CD4-positive, alpha-beta T cell treated with Interleukin-4 for 4 hours (primary cell): ENCODE data around the gene CTNNA3.

ENCODE experiments used
- DNase-seq: peaks from one replicate; pipeline ENCODE4 v3.0.0-alpha.2; 2020

Gene CTNNA3

GRCh38 chr10:66329147-66329546, 1366.8 kb downstream of the CTNNA3 start:
- DNase-seq, result no peak

GRCh38 chr10:66326876-66327275, 1369.1 kb downstream of the CTNNA3 start:
- DNase-seq, result no peak

GRCh38 chr10:66322777-66323176, 1373.2 kb downstream of the CTNNA3 start:
- DNase-seq, result no peak

- no peak for DNase-seq
Measured at GRCh38 chr10:66321723-66322665, 1374.0 kb downstream of the CTNNA3 start.

GRCh38 chr10:66318761-66319160, 1377.2 kb downstream of the CTNNA3 start:
- DNase-seq, result no peak

- DNase-seq, result no peak
Measured at GRCh38 chr10:66307826-66308225, 1388.2 kb downstream of the CTNNA3 start.

- DNase-seq, result no peak
Measured at GRCh38 chr10:66301078-66301477, 1394.9 kb downstream of the CTNNA3 start.

- no peak for DNase-seq
Measured at GRCh38 chr10:66295602-66296001, 1400.4 kb downstream of the CTNNA3 start.

GRCh38 chr10:66294538-66294937, 1401.5 kb downstream of the CTNNA3 start:
- no peak for DNase-seq

- no peak for DNase-seq
Measured at GRCh38 chr10:66292922-66293321, 1403.1 kb downstream of the CTNNA3 start.

- no peak for DNase-seq
Measured at GRCh38 chr10:66292456-66292855, 1403.5 kb downstream of the CTNNA3 start.

- no peak for DNase-seq
Measured at GRCh38 chr10:66291133-66291532, 1404.9 kb downstream of the CTNNA3 start.

GRCh38 chr10:66284621-66285020, 1411.4 kb downstream of the CTNNA3 start:
- no peak for DNase-seq

- DNase-seq, result no peak
Measured at GRCh38 chr10:66283874-66284464, 1412.0 kb downstream of the CTNNA3 start.

- DNase-seq, result no peak
Measured at GRCh38 chr10:66283064-66283463, 1412.9 kb downstream of the CTNNA3 start.

GRCh38 chr10:66281327-66281726, 1414.7 kb downstream of the CTNNA3 start:
- no peak for DNase-seq

GRCh38 chr10:66277481-66277880, 1418.5 kb downstream of the CTNNA3 start:
- DNase-seq, result no peak

- DNase-seq, result no peak
Measured at GRCh38 chr10:66273966-66274519, 1422.0 kb downstream of the CTNNA3 start.

- no peak for DNase-seq
Measured at GRCh38 chr10:66265398-66265797, 1430.6 kb downstream of the CTNNA3 start.

GRCh38 chr10:66259836-66260235, 1436.2 kb downstream of the CTNNA3 start:
- no peak for DNase-seq

- no peak for DNase-seq
Measured at GRCh38 chr10:66258693-66259092, 1437.3 kb downstream of the CTNNA3 start.

GRCh38 chr10:66257801-66258200, 1438.2 kb downstream of the CTNNA3 start:
- no peak for DNase-seq

GRCh38 chr10:66252986-66253385, 1443.0 kb downstream of the CTNNA3 start:
- no peak for DNase-seq

- no peak for DNase-seq
Measured at GRCh38 chr10:66246177-66246576, 1449.8 kb downstream of the CTNNA3 start.
